ENCODE results near the gene DAG1.

The DAG1 gene

DNA sequence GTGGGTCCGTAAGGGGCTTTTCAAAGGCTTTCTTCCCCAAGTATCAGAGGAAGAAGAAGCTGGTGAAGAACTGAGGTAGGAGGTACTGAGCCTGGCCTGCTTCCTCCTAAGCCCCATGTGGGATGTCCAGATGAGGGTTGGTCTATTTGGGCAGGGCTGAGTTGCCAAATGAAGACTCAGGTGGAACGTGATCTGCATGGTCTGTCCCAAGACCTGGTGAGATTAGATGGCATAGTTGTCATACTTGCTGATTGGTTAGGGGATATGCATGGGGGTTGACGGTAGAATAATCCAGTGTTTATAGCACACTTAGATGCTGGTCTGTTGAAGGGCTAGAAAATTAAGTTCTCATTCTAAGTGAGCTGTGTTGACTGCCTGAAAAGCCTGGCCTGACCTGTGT is 47.9 kb downstream of the DAG1 start:
- no peak for DNase-seq (ENCODE audit: low read depth, low spot score)

DNA sequence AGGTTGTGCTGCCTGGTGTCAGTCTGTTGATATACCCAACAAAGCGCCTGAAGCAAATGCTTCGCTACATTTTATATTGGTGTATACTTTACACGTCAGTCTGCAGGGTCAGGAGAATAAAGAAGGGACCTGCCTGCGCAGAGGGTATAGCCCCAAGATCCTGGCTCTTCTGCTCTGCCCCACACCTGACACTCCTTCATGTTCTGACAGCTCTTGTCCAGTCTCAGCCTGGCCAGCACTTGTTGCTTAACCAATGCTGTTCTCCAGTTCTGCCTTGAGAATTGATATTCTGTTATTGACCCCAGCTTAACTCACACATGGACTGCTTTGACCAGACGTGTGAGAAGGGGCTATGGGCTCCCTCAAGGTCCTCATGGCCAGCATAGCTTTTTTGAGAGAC is 48.4 kb downstream of the DAG1 start:
- DNase-seq (ENCODE audit: low read depth, low spot score) = no peak

DNA sequence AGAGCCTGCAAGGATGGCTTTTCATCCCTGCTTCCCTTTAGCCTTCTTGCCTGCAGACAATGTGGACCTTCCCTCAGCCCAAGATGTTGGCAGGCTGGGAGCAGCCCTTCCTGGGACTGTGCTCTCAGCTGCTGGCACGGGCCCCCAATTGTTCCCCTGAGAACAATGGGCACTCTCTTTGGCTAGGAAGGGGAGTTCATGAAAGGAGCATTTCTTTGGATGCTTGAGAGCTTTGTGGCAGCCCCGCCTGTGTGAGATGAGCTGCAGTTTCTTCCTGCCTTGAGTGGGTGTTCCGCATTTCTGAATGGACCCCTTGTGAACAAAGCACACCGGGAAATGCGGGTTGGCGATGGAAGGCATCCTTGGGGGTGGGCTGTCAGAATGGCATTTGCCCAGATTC is 49.2 kb downstream of the DAG1 start:
- no peak for DNase-seq (ENCODE audit: low read depth, low spot score)

DNA sequence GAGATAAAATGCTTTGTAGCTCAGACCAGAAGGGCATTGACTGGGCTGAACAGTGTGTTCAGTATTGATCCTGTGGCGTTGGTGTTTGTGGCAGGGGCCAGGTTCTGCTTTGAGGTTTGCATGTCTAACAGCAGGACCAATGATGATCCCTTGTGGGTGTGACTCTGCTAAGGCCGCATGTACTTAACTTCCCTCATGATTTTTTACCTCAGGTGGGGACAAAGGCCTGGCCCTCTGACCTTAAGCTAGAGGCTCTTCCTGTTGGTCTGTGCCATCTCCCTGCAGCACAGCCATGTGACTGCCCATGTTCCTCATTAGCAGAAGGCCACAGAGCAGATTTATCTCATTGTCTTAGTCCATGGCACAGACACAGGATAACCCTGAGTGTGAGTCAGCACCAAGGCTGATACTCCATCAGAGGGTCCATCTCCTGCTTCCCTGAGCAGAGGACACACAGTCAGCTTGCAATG is 49.9 kb downstream of the DAG1 start:
- DNase-seq (ENCODE audit: low read depth, low spot score) = no peak

DNA sequence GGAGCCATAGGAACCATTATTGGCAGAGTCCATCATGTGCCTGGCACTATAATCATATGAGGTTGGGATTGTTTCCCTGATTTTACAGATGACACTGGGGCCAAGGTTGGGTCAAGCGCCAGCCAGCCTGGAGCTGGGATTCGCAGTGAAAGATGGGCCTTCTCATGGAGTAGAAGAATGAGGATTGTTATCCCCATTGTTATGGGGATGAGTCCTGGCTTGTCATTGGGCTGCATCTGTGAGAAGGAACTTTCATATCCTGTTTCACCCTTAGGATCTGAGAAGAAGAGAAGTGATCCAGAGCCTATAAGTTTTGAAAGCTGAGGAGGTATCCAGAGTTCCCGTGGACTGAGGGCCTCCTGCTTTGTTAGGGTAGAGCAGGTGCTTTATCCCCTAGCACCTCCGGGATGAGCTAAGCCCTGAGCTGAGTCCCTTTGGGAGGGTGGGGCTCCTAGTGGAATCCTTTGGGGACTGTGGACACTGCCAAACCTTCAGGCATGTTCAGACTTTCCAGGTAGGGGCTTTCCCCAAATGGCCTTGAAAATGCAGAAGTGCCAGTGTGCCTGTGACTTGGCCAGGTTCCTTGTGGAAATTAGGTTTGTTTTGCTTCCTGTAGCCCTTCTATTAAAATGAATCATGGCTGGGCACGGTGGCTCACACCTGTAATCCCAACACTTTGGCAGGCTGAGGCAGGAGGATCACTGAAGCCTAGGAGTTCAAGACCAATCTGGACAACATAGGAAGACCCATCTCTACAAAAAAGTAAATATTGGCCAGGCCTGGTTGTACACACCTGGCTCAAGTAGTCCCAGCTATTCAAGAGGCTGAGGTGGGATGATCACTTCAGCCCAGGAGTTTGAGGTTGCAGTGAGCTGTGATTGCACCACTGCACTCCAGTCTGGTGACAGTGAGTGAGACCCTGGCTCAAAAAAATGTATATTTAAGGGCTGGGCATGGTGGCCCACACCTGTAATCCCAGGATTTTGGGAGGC is 54.0 kb downstream of the DAG1 start:
- no peak for DNase-seq (ENCODE audit: low read depth, low spot score)

DNA sequence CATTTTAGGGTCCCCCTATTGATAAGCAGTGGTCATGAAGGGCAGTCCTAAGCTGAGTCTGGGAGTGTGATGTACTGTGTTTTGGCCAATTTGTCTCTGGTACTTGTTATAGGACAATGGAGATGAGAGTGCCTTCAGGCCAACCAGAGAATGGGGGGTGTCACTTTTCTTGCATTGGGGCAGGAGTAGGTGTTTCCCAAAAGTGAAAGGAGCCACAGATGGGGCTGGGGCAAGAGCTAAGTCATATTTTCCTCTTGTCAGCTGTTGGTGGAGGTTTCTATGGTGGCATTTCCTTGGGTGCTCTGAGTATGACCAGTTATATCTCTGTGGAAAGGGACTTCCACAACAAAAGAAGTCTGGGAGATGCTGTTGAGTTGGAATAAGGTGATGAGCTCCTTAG is 59.5 kb downstream of the DAG1 start:
- no peak for DNase-seq (ENCODE audit: low read depth, low spot score)

DNA sequence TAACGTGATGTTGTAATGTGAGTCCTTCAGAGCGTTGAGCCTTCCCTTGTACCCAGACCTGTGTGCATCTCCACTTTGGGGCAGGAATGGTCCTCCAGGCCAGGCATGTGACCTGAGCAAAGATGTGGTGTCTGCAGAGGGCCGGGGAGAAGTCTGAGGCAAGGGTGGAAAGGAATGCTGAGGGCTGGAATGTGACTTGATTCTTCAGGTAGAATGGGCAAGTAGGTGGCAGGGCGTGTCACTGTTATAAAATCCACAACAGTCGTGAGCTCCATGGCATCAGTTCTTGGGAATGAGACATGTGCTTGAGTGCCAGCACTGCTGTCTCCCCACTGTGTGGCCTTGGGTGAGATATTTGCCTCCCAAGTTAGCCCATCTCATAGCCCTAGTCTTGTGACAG is 60.2 kb downstream of the DAG1 start:
- no peak for DNase-seq (ENCODE audit: low read depth, low spot score)

DNA sequence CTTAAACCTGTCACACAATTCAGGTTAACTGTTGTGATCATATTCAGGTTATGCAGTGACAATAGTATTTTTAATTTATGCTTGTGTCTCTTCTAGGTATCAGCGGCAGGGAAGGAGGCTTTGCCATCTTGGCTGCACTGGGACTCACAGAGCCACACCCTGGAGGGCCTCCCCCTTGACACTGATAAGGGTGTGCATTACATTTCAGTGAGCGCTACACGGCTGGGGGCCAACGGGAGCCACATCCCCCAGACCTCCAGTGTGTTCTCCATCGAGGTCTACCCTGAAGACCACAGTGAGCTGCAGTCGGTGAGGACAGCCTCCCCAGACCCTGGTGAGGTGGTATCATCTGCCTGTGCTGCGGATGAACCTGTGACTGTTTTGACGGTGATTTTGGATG is 60.6 kb downstream of the DAG1 start:
- DNase-seq (ENCODE audit: low read depth, low spot score) = no peak

DNA sequence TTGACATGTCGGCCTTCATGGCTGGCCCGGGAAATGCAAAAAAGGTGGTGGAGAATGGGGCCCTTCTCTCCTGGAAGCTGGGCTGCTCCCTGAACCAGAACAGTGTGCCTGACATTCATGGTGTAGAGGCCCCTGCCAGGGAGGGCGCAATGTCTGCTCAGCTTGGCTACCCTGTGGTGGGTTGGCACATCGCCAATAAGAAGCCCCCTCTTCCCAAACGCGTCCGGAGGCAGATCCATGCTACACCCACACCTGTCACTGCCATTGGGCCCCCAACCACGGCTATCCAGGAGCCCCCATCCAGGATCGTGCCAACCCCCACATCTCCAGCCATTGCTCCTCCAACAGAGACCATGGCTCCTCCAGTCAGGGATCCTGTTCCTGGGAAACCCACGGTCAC is 61.2 kb downstream of the DAG1 start:
- no peak for DNase-seq (ENCODE audit: low read depth, low spot score)

DNA sequence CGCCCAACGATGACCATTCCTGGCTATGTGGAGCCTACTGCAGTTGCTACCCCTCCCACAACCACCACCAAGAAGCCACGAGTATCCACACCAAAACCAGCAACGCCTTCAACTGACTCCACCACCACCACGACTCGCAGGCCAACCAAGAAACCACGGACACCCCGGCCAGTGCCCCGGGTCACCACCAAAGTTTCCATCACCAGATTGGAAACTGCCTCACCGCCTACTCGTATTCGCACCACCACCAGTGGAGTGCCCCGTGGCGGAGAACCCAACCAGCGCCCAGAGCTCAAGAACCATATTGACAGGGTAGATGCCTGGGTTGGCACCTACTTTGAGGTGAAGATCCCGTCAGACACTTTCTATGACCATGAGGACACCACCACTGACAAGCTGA is 61.6 kb downstream of the DAG1 start:
- DNase-seq (ENCODE audit: low read depth, low spot score) = no peak

DNA sequence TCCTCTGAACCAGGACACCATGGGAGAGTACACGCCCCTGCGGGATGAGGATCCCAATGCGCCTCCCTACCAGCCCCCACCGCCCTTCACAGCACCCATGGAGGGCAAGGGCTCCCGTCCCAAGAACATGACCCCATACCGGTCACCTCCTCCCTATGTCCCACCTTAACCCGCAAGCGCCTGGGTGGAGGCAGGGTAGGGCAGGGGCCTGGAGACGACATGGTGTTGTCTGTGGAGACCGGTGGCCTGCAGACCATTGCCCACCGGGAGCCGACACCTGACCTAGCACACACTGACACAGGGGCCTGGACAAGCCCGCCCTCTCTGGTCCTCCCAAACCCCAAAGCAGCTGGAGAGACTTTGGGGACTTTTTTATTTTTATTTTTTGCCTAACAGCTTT is 63.0 kb downstream of the DAG1 start:
- no peak for DNase-seq (ENCODE audit: low read depth, low spot score)

DNA sequence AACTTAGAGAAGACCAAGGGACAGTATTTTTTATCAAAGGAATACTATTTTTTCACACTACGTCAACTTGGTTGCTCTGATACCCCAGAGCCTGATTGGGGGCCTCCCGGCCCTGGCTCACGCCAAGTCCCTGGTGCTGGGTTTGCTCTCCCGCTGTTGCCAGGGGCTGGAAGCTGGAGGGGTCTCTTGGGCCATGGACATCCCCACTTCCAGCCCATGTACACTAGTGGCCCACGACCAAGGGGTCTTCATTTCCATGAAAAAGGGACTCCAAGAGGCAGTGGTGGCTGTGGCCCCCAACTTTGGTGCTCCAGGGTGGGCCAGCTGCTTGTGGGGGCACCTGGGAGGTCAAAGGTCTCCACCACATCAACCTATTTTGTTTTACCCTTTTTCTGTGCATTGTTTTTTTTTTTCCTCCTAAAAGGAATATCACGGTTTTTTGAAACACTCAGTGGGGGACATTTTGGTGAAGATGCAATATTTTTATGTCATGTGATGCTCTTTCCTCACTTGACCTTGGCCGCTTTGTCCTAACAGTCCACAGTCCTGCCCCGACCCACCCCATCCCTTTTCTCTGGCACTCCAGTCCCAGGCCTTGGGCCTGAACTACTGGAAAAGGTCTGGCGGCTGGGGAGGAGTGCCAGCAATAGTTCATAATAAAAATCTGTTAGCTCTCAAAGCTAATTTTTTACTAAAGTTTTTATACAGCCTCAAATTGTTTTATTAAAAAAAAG is 63.9 kb downstream of the DAG1 start:
- DNase-seq (ENCODE audit: low read depth, low spot score) = no peak

DNA sequence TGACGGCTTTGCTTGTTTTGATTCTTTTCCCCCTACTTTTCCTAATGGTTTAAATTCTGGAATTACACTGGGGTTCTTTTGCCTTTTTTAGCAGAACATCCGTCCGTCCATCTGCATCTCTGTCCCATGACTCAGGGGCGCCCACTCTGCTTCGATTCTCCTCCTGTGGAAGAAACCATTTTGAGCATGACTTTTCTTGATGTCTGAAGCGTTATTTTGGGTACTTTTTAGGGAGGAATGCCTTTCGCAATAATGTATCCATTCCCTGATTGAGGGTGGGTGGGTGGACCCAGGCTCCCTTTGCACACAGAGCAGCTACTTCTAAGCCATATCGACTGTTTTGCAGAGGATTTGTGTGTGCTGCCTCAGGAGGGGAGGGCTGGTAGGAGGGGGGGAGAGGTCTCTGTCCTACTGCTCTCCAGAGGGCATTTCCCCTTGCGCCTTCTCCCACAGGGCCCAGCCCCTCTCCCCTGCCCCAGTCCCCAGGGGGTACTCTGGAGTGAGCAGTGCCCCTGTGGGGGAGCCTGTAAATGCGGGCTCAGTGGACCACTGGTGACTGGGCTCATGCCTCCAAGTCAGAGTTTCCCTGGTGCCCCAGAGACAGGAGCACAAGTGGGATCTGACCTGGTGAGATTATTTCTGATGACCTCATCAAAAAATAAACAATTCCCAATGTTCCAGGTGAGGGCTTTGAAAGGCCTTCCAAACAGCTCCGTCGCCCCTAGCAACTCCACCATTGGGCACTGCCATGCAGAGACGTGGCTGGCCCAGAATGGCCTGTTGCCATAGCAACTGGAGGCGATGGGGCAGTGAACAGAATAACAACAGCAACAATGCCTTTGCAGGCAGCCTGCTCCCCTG is 64.7 kb downstream of the DAG1 start:
- DNase-seq (ENCODE audit: low read depth, low spot score) = no peak

DNA sequence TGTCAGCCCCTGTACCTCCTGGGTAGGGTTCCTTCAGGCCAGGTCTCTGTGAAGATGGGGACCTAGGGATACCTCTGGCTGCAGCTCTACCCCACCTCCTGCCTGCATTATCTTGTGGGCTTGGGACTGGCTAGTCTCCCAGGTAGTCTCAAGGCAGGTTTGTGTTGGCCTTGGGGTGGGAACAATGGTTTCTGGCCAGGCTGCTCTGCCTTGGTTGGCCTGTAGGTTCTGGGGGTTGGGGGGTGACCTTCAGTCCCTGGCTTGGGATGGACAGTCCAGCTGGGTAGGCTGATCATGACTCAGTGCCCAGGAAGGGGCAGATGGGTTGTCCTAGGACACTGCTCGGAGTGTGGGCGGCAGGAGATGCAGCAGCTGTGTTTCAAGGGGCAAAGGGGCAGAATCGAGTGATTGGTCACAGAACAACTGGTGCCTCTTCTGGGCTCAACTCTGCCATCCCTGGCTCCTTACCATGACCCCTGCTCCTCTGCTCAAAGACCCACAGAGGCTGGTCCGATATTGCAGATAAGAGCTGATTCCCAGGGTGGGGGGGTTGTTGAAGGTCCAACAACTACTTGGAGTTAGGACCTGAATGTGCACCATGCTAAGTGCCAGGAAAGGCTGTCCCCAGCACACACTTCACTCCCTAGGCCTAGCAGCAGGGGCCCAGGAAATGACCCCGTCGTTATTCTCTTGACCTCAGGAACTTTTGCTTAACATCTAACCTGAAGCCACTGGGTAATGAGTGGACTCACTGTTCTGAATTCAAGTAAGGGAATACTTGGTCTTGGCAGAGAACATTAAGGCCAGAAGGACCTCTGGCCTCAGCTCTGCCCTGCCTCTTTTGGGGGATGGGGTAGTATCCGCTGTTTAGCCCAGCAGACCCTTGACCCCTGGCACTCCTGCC is 66.2 kb downstream of the DAG1 start:
- no peak for DNase-seq (ENCODE audit: low read depth, low spot score)

DNA sequence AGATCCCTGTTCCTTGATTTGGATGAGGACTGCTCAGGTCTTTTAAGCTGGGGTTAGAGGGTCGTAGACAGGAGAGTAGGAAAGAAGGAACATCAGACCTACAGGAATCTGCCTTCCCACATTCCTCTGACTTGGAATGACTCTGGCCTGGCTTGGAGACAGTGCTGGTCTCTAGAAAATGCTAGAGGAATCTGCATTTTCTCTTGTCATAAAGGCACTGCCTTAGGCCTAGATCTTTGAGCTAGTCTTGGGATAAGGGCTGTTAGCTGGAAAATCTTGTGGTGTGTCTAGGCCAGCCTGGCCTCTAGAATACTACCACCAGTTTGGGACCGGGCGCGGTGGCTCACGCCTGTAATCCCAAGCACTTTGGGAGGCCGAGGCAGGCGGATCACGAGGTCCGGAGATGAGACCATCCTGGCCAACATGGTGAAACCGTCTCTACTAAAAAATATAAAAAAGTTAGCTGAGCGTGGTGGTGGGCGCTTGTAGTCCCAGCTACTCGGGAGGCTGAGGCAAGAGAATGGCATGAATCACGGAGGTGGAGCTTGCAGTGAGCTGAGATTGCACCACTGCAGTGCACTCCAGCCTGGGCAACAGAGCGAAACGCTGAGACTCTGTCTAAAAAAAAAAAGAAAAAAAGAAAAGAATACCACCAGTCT is 66.9 kb downstream of the DAG1 start:
- DNase-seq (ENCODE audit: low read depth, low spot score) = no peak

DNA sequence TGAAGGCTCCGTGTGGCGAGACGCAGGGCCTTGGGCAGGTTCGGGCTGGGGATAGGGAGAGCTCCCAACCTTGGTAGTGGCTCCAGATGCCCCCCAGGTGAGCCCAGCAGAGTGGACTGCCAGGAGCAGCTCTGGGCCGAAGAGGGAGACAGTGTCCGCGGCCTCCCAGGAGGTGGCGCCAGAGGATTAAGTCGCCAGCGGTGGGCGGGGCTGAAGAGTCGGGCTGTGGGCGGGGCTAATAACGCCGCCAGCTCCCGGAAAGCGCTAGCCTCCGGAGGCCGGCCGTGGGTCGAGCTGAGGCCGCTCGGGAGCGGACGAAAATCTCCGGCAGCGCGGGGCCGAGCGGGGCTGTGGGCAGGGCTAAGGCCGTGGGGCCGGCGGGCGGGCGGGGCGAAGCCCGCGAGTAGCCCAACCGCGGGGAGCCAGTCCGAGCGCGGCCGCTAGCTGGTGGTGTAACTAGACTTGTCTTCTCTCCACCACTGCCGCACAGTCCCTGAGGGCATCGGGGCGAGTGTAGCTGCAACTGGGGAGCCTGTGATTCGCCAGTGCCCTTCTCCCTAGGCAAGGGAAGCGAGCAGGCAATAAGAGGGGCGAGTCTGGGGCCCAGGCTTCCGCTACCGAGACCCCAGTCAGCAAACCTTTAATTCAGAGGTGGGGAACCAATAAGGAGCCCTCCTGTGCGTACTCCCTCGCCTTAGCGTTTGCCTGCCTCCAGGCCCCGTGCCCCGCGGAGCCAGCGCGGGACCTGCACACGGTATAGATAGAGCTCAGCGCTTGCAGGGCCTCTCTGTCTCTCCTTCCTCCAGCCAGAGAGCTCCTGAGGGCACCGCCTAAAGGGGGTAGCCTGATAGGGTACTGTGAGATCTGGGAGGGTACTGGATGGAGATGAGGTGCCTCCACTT is 69.8 kb downstream of the DAG1 start:
- DNase-seq (ENCODE audit: low read depth, low spot score) = peak; percentile 87

DNA sequence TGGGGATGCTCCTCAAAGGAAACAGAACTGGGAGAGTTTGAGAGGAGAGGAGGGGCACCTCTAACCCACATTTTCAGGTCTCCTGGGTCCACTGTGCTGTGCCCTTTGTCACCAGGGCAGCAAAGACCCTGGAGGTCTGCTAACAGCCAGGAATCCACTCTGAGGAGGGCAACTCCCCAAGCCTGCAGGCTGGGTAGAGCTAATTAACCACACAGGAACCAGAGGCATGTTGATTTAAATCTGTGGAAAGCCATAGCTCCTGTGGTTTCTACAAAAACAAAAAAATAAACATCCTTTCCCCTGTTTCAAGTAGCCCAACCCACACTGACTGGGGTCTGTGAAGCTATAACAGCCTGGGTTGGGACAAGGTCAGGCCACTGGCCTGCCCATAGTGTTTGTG is 82.0 kb downstream of the DAG1 start:
- DNase-seq (ENCODE audit: low read depth, low spot score) = no peak

DNA sequence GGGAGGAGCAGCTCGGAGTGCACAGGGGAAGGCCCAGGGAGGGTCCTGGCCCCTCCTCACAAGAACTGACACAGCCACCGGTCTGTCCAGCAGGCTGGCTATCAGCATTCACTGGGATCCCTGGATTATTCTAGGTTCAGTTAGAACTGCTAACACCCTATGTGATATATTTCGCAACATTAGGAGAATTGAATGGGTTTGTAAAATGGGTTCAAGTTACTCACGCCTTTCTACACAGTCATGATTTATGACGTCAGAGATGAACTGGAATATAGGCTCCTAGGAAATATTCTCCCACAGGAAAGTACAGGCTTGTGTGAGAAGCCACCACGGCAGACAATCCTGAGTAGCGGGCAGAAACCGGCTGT is 83.2 kb downstream of the DAG1 start:
- no peak for DNase-seq (ENCODE audit: low read depth, low spot score)
